Mesothelial cell of epicardium (in vitro differentiated cells): ENCODE results near the gene AOC2. TPM values are rescaled to one million over a fixed set of nuclear protein-coding genes. Genes with fewer than 3 reads are reported as not detected.
"Not testable (repeated sequence)": the region's sequence is repeated elsewhere in the genome, so short reads cannot be mapped to it uniquely, and the experiment has no call there.

Experiments used
- DNase-seq, 2 experiments: peaks; one replicate each; pipeline ENCODE4 v3.0.0; 2021; ENCODE audit warnings: low spot score in 2 of 2; ENCODE audit not compliant: unreplicated experiment in 2 of 2
- H3K27ac Mint-ChIP-seq: 2 replicates; pipeline ENCODE4 v1.8.0; 2021; ENCODE audit warnings: mixed read lengths
- H3K27me3 Mint-ChIP-seq: 2 replicates; pipeline ENCODE4 v1.8.0; 2021; ENCODE audit warnings: low read depth, mixed read lengths
- H3K36me3 Mint-ChIP-seq: 2 replicates; pipeline ENCODE4 v1.8.0; 2021; ENCODE audit warnings: mixed read lengths
- H3K4me1 Mint-ChIP-seq: 2 replicates; pipeline ENCODE4 v1.8.0; 2021; ENCODE audit warnings: mixed read lengths
- H3K4me3 Mint-ChIP-seq: 2 replicates; pipeline ENCODE4 v1.8.0; 2021; ENCODE audit warnings: mild to moderate bottlenecking, moderate library complexity, mixed read lengths
- H3K9me3 Mint-ChIP-seq: 2 replicates; pipeline ENCODE4 v1.8.0; 2021; ENCODE audit warnings: mixed read lengths
- CTCF ChIP-seq: fragments of 200-600 bp; sonication (generic); IDR thresholded peaks from one replicate; pipeline ENCODE4 v1.5.0; 2021; ENCODE audit warnings: antibody characterized with exemption; ENCODE audit not compliant: unreplicated experiment
- total RNA-seq: library from RNA; stranded (reverse); gene quantifications from 3 replicates; pipeline ENCODE4 v1.2.1, GENCODE V29; 2021

AOC2 gene
- total RNA-seq, 1 donor from 2014 or later = 3.4 TPM

DNA sequence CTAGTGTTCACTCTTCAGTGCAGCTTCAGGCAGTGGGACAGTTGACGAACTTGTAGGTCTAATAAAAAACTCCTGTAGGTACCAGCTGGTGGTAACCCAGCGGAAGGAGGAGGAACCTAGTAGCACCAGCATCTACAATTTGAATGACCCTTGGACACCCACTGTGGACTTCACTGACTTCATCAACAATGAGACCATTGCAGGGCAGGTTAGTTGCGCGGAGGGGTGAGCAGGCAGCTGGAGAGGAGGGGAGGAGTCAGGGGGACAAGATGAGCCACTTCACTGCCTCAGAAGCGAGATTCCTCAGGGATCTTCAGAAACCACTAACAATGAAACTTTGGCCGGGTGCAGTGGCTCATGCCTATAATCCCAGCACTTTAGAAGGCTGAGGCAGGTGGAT, 28.9 kb downstream of the AOC2 start:
- no peaks in the 10 kb centered on the region for H3K4me1 Mint-ChIP-seq
- H3K27ac Mint-ChIP-seq = no peak overlapping the region
- peaks cover 41% of the 10 kb centered on the region for H3K27me3 Mint-ChIP-seq
- no peak overlapping the region for H3K4me3 Mint-ChIP-seq
- H3K9me3 Mint-ChIP-seq = peaks cover 18% of the 10 kb centered on the region
- TF ChIP-seq CTCF = no peak
- peaks cover 3% of the 10 kb centered on the region for H3K36me3 Mint-ChIP-seq
- DNase-seq = no peak

- not testable (repeated sequence) for H3K4me3 Mint-ChIP-seq, H3K27ac Mint-ChIP-seq, DNase-seq, H3K4me1 Mint-ChIP-seq, H3K36me3 Mint-ChIP-seq
- Mint-ChIP-seq H3K9me3 (peaks cover 18% of the 10 kb centered on the region), H3K27me3 (peaks cover 49% of the 10 kb centered on the region)
Measured at GRCh38 chr17:42873932-42874695, 29.7 kb downstream of the AOC2 start.

DNA sequence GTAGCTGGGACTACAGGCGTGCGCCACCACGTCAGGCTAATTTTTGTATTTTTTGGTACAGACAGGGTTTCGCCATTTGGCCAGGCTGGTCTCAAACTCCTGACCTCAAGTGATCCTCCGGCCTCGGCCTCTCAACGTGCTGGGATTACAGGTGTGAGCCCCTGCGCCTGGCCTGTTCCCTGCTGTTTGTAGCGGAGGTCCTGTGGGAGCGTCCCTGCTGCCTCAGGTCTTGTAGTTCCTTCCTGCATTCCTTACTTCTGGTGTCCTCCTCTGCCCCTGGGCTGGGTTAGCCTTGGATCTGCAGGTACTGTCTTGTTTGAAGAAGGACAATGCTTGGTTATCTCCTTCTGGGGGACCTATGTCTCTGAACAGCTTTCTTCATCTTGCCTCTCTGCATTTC, 32.7 kb downstream of the AOC2 start:
- H3K36me3 Mint-ChIP-seq = no peaks in the 10 kb centered on the region
- no peaks in the 10 kb centered on the region for H3K9me3 Mint-ChIP-seq
- no peak for DNase-seq
- H3K4me1 Mint-ChIP-seq = no peaks in the 10 kb centered on the region
- H3K27ac Mint-ChIP-seq = no peak overlapping the region
- peaks cover 69% of the 10 kb centered on the region for H3K27me3 Mint-ChIP-seq
- H3K4me3 Mint-ChIP-seq = no peak overlapping the region
- no peak for TF ChIP-seq CTCF

GRCh38 chr17:42878123-42878880, 33.9 kb downstream of the AOC2 start:
- Mint-ChIP-seq H3K27me3 (peaks cover 64% of the 10 kb centered on the region), H3K36me3 (no peaks in the 10 kb centered on the region), H3K4me3 (no peak overlapping the region), H3K27ac (no peak overlapping the region), H3K9me3 (no peaks in the 10 kb centered on the region), H3K4me1 (no peaks in the 10 kb centered on the region)
- no peak for TF ChIP-seq CTCF
- DNase-seq = no peak

GRCh38 chr17:42878924-42879595, 34.7 kb downstream of the AOC2 start:
- H3K27me3 Mint-ChIP-seq = peaks cover 60% of the 10 kb centered on the region
- H3K4me3 Mint-ChIP-seq = no peak overlapping the region
- no peak for TF ChIP-seq CTCF
- no peaks in the 10 kb centered on the region for H3K36me3 Mint-ChIP-seq
- H3K27ac Mint-ChIP-seq = no peak overlapping the region
- DNase-seq = no peak
- H3K4me1 Mint-ChIP-seq = no peaks in the 10 kb centered on the region
- H3K9me3 Mint-ChIP-seq = no peaks in the 10 kb centered on the region

- Mint-ChIP-seq H3K27ac (no peak overlapping the region), H3K9me3 (no peaks in the 10 kb centered on the region), H3K4me3 (no peak overlapping the region), H3K36me3 (no peaks in the 10 kb centered on the region), H3K4me1 (no peaks in the 10 kb centered on the region), H3K27me3 (peaks cover 57% of the 10 kb centered on the region)
- no peak for DNase-seq
- no peak for TF ChIP-seq CTCF
Measured at GRCh38 chr17:42879596-42879985, 35.2 kb downstream of the AOC2 start.
